Fibroblast of the aortic adventitia (primary cell): Measurements from ENCODE around the gene CASK. TPM values are rescaled to one million over a fixed set of nuclear protein-coding genes. Genes with fewer than 3 reads are reported as not detected.

Experiments
- DNase-seq: peaks from one replicate; pipeline ENCODE4 v3.0.0-alpha.2; 2010; ENCODE audit warnings: low read depth
- H3K4me3 ChIP-seq: 2 replicates; pipeline ENCODE4 v1.5.1; 2011; ENCODE audit warnings: low read depth, mild to moderate bottlenecking, control low read depth, low read length, moderate library complexity
- total RNA-seq: library from RNA; depleted of rRNA; stranded (reverse); fragments of >200 nt; gene quantifications from 2 replicates; pipeline ENCODE4 v1.2.3, GENCODE V29; 2012; ENCODE audit warnings: low replicate concordance
- TF ChIP-seq, protein P1 (sequence below): IDR thresholded peaks from 2 replicates; pipeline ENCODE4 v1.5.1; 2011; ENCODE audit warnings: mild to moderate bottlenecking, low read length, control low read depth, inconsistent platforms; ENCODE audit not compliant: insufficient read depth

Gene CASK
- total RNA-seq, 1 donor, result 24.9 TPM

DNA sequence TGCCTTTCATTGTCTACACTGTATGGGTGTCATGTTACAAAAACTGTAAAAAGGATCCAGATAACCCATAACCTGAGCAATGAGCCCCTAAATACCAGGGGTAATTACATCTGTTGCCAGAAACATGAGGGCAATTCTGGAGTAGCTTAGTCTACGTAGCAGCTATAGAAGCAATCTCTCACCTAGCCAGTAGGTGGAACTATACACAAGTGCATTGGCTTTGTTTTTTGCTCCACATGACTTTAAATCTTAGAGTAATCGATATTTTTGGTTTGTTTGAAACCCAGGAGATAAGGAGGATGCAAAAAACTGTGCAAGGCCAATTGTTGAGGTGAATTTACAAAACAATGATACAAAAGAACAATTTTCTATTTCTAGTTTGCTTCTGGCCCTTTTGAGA is 141.9 kb downstream of the CASK start:
- peak; percentile 61 for DNase-seq
- no peak overlapping the region for H3K4me3 ChIP-seq
- TF ChIP-seq, protein P1, sequence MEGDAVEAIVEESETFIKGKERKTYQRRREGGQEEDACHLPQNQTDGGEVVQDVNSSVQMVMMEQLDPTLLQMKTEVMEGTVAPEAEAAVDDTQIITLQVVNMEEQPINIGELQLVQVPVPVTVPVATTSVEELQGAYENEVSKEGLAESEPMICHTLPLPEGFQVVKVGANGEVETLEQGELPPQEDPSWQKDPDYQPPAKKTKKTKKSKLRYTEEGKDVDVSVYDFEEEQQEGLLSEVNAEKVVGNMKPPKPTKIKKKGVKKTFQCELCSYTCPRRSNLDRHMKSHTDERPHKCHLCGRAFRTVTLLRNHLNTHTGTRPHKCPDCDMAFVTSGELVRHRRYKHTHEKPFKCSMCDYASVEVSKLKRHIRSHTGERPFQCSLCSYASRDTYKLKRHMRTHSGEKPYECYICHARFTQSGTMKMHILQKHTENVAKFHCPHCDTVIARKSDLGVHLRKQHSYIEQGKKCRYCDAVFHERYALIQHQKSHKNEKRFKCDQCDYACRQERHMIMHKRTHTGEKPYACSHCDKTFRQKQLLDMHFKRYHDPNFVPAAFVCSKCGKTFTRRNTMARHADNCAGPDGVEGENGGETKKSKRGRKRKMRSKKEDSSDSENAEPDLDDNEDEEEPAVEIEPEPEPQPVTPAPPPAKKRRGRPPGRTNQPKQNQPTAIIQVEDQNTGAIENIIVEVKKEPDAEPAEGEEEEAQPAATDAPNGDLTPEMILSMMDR, result peak; percentile 89

DNA sequence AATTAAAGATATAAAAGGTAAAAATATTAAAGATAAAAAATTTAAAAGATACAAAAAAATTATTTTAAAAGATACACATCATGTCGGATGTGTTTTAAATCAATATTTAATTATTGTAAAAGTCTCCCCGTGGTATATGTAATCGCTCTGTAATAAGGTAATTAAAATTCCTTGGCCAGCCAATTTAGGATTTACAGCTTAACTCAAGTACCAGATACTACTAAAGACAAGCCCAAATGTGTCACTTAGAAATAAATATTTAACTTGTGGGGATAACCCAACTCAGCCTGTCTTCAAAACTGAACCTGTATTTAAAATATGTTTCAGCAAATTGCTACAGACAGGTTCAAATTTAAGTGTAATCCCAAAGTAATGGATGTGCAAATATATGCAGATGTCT is 143.4 kb downstream of the CASK start:
- H3K4me3 ChIP-seq, result no peak overlapping the region
- DNase-seq, result no peak
- TF ChIP-seq, protein P1, result no peak

DNA sequence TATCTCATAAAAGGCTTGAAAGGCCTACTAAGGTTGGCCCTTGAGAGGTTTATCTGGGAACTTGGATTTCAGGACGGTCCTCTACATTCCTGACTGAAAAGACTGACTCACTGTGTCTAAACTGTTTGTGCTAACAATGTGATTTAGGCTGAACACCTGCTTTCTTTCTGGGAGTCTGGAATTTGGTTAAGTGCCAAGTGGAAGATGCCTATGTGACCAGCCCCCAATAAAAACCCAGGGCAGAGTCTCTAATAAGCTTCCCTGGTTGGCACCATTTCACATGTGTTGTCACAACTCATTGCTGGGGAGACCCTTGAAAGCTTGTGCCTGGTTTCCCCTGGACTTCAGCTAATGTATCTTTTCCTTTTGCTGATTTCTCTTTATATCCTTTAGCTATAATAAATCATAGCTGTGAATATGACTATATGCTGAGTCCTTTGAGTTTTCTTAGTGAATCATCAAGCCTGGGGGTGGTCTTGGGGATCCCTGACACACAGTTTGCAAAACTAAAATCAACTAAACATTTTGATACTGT is 144.3 kb downstream of the CASK start:
- DNase-seq, result peak; percentile 49
- no peak overlapping the region for H3K4me3 ChIP-seq
- TF ChIP-seq, protein P1, result no peak

DNA sequence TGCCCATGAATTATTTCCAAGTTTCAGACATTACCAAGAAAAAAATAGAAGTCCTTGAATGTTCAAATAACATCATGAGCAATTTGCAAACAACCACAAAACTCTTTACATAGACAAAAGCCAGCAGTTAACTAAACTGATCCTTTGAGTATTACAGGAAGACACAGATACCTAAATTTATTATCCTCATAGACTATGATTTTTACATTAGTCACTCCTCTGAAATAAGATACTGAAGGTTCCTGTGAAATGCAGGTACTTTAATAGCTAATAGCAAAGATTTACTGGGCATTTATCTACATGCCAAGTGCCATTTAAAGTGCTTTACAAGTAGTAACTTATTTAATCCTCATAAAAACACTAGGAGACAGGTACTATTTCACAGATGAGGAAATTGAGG is 161.7 kb downstream of the CASK start:
- DNase-seq, result no peak
- no peak overlapping the region for H3K4me3 ChIP-seq
- TF ChIP-seq, protein P1, result no peak

DNA sequence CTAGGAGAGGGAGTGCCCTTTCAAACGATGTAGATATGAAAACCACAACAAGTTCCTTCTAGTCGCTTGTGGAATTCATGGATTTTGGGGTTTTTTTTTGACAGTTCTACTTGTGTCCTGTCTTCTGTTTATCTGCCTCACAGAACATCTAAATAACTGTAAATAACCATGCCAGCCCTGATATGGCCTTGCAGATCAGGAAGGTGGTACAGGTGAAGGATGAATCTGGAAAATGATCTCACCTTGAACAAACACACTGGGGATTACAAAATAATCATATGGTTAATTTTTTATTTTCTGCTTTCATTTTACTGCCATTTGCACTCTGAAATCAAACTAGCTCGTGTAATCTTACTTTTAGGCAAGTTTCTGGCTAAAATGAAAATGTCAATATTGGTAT is 162.2 kb downstream of the CASK start:
- TF ChIP-seq, protein P1, result no peak
- DNase-seq, result no peak
- H3K4me3 ChIP-seq, result no peak overlapping the region

DNA sequence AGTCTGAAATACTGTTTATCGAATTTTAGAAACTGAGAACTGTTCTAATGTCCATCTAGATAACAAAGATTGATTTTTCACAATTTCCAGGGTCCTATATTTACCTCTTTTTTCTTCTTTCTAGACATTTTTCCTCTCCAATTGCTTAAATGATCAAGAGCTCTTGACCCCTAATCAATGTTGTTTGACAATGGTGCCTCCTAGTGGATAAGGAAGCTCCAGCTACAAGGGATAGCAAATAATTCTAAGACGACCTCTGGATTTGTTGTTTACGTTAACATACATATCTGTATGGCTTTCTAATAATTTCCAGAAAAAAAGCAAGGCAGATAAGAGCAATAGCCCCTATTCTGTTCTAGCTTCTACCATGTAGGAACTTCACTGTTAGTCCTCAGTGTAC is 163.5 kb downstream of the CASK start:
- TF ChIP-seq, protein P1, result peak; percentile 58
- peak; percentile 47 for DNase-seq
- H3K4me3 ChIP-seq, result no peak overlapping the region

DNA sequence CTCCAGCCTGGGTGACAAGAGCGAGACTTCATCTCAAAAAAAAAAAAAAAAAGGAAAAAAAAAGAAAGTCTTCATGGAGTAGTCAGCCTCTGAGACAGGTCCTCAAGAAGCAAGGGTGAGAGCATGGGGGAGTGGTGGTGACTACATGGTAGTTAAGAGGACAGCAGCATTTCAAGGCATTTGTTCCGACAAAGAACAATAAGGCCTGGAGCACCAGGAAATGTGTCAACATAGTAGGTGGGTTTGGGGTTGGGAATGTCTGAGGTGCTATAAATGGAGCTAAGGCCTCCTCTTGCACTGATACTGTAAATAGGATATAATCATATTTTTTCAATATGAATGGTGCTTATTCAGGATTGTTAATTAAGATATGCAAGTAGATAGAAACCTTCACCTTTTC is 165.0 kb downstream of the CASK start:
- TF ChIP-seq, protein P1, result no peak
- DNase-seq, result no peak

More for the DNA sequence above, 165.0 kb downstream of the CASK start:
- H3K4me3 ChIP-seq, result no peak overlapping the region
